Fibroblast of mammary gland (primary cell): ENCODE data around the gene SAFB.

Experiments used
- DNase-seq: peaks from one replicate; pipeline ENCODE4 v3.0.0-alpha.2; 2010; ENCODE audit warnings: low read depth
- H3K4me3 ChIP-seq: 2 replicates; pipeline ENCODE4 v1.5.1; 2011; ENCODE audit warnings: low read depth, mild to moderate bottlenecking, low read length, moderate library complexity; ENCODE audit not compliant: control insufficient read depth
- CTCF ChIP-seq: conservative IDR thresholded peaks from 2 replicates; pipeline ENCODE4 v1.5.1; 2011; ENCODE audit warnings: low read depth, low read length, inconsistent platforms; ENCODE audit not compliant: control insufficient read depth, insufficient read depth

SAFB gene

GRCh38 chr19:5637971-5638370 is 15.1 kb downstream of the SAFB start:
- no peak for TF ChIP-seq CTCF
- no peak for DNase-seq
- no peak overlapping the region for H3K4me3 ChIP-seq

GRCh38 chr19:5641171-5641570 is 18.3 kb downstream of the SAFB start:
- no peak for DNase-seq
- no peak overlapping the region for H3K4me3 ChIP-seq
- no peak for TF ChIP-seq CTCF

- DNase-seq, result no peak
- H3K4me3 ChIP-seq, result no peak overlapping the region
- TF ChIP-seq CTCF, result no peak
These were observed 19.3 kb downstream of the SAFB start for GRCh38 chr19:5642204-5642603.

GRCh38 chr19:5643060-5643459 is 20.2 kb downstream of the SAFB start:
- no peak for DNase-seq
- no peak for TF ChIP-seq CTCF
- H3K4me3 ChIP-seq, result no peak overlapping the region

GRCh38 chr19:5644037-5644436 is 21.2 kb downstream of the SAFB start:
- no peak for TF ChIP-seq CTCF
- peak; percentile 36 for DNase-seq
- no peak overlapping the region for H3K4me3 ChIP-seq

GRCh38 chr19:5645409-5645808 is 22.5 kb downstream of the SAFB start:
- no peak overlapping the region for H3K4me3 ChIP-seq
- DNase-seq, result no peak
- TF ChIP-seq CTCF, result no peak

GRCh38 chr19:5646703-5647102 is 23.8 kb downstream of the SAFB start:
- no peak for DNase-seq
- H3K4me3 ChIP-seq, result no peak overlapping the region
- no peak for TF ChIP-seq CTCF
